ENCODE results near the gene ZNF441.

The ZNF441 gene

GRCh38 chr19:11833541-11833940 lies 66.7 kb downstream of the ZNF441 start:
- Histone ChIP-seq H3K4me3 (ENCODE audit: low read depth in 1 of 2, low read length in 2 of 2) (no peak overlapping the region), H3K79me2 (ENCODE audit: insufficient read depth, low read length) (no peaks in the 10 kb centered on the region), H2AFZ (ENCODE audit: low read depth, low read length) (no peak overlapping the region), H4K20me1 (ENCODE audit: insufficient read depth, low read length) (no peaks in the 10 kb centered on the region), H3K36me3 (ENCODE audit: insufficient read depth, low read length) (peaks cover 47% of the 10 kb centered on the region), H3K27ac (ENCODE audit: low read length) (no peak overlapping the region), H3K27me3 (ENCODE audit: insufficient read depth, low read length, poor library complexity) (no peaks in the 10 kb centered on the region), H3K4me2 (ENCODE audit: insufficient read depth, low read length) (no peak overlapping the region), H3K9me3 (ENCODE audit: insufficient read depth, low read length, severe bottlenecking) (peaks cover 24% of the 10 kb centered on the region), H3K9ac (ENCODE audit: low read depth, low read length) (no peak overlapping the region), H3K4me1 (ENCODE audit: insufficient read depth, low read length) (no peaks in the 10 kb centered on the region)
- TF ChIP-seq EZH2 (IDR thresholded peaks at IDR 0.05; ENCODE audit: borderline replicate concordance, low read depth, low read length, severe bottlenecking): no peak
- TF ChIP-seq, protein P1, sequence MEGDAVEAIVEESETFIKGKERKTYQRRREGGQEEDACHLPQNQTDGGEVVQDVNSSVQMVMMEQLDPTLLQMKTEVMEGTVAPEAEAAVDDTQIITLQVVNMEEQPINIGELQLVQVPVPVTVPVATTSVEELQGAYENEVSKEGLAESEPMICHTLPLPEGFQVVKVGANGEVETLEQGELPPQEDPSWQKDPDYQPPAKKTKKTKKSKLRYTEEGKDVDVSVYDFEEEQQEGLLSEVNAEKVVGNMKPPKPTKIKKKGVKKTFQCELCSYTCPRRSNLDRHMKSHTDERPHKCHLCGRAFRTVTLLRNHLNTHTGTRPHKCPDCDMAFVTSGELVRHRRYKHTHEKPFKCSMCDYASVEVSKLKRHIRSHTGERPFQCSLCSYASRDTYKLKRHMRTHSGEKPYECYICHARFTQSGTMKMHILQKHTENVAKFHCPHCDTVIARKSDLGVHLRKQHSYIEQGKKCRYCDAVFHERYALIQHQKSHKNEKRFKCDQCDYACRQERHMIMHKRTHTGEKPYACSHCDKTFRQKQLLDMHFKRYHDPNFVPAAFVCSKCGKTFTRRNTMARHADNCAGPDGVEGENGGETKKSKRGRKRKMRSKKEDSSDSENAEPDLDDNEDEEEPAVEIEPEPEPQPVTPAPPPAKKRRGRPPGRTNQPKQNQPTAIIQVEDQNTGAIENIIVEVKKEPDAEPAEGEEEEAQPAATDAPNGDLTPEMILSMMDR (IDR thresholded peaks at IDR 0.05; ENCODE audit: borderline replicate concordance, extremely low read depth, low read length, poor library complexity, severe bottlenecking): no peak
- DNase-seq (no peak), ATAC-seq (ENCODE audit: insufficient read depth, low read depth) (no peak)

All from DND-41 (cell line).